Lower lobe of right lung (tissue), 2 donors: ENCODE measurements around the gene FUT8. TPM values are rescaled to one million over a fixed set of nuclear protein-coding genes. Genes with fewer than 3 reads are reported as not detected.

Source experiments
- ATAC-seq, 2 donors: fragments of 200-7000 bp; cut with Tn5 transposase; one replicate each; pipeline ENCODE4 v1.9.1; 2020 to 2022; ENCODE audit warnings: mild to moderate bottlenecking in 2 of 2, moderate library complexity in 2 of 2
- DNase-seq: peaks from one replicate; pipeline ENCODE4 v3.0.0-alpha.2; 2020
- H3K27ac ChIP-seq: fragments of 200-600 bp; one replicate; pipeline ENCODE4 v1.8.0; 2022
- H3K27me3 ChIP-seq: fragments of 200-600 bp; one replicate; pipeline ENCODE4 v1.8.0; 2022; ENCODE audit warnings: low read depth
- H3K36me3 ChIP-seq: fragments of 200-600 bp; one replicate; pipeline ENCODE4 v1.8.0; 2022; ENCODE audit warnings: mild to moderate bottlenecking
- H3K4me1 ChIP-seq: fragments of 200-600 bp; one replicate; pipeline ENCODE4 v1.8.0; 2022
- H3K4me3 ChIP-seq: fragments of 200-600 bp; one replicate; pipeline ENCODE4 v1.8.0; 2022; ENCODE audit warnings: mild to moderate bottlenecking
- H3K9me3 ChIP-seq: fragments of 200-600 bp; one replicate; pipeline ENCODE4 v1.8.0; 2022
- intact Hi-C: fragments of 100-400 bp; cut with DNase I; formaldehyde crosslinking; loops from one replicate; pipeline ENCODE4 v1.11.0; 2022
- total RNA-seq: library from RNA; stranded (reverse); fragmentation: NEBNext Ultra II Directional; extraction: Animal tissue kit (Norgen Biotek cat#: 25700); gene quantifications from one replicate; pipeline ENCODE4 v1.2.1, GENCODE V29; 2021
- TF ChIP-seq, protein P1 (sequence below): fragments of 200-600 bp; IDR thresholded peaks from one replicate; pipeline ENCODE4 v1.8.0; 2022; ENCODE audit warnings: antibody characterized with exemption, mild to moderate bottlenecking
- donor health status: DM: no; HTN: yes; CAD: no; lungs with severe emphysema.

FUT8 gene
- total RNA-seq, 1 donor from 2014 or later = 46.1 TPM

GRCh38 chr14:65513671-65514070, 101.1 kb downstream of the FUT8 start:
- H3K36me3 ChIP-seq = no peaks in the 10 kb centered on the region
- H3K4me3 ChIP-seq = no peak overlapping the region
- DNase-seq (no peak), ATAC-seq (no peak)
- peaks cover 5% of the 10 kb centered on the region for H3K9me3 ChIP-seq
- intact Hi-C loops = no loop called here
- no peak overlapping the region for H3K27ac ChIP-seq
- no peaks in the 10 kb centered on the region for H3K27me3 ChIP-seq
- H3K4me1 ChIP-seq = no peaks in the 10 kb centered on the region
- TF ChIP-seq, protein P1, sequence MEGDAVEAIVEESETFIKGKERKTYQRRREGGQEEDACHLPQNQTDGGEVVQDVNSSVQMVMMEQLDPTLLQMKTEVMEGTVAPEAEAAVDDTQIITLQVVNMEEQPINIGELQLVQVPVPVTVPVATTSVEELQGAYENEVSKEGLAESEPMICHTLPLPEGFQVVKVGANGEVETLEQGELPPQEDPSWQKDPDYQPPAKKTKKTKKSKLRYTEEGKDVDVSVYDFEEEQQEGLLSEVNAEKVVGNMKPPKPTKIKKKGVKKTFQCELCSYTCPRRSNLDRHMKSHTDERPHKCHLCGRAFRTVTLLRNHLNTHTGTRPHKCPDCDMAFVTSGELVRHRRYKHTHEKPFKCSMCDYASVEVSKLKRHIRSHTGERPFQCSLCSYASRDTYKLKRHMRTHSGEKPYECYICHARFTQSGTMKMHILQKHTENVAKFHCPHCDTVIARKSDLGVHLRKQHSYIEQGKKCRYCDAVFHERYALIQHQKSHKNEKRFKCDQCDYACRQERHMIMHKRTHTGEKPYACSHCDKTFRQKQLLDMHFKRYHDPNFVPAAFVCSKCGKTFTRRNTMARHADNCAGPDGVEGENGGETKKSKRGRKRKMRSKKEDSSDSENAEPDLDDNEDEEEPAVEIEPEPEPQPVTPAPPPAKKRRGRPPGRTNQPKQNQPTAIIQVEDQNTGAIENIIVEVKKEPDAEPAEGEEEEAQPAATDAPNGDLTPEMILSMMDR = no peak

DNA sequence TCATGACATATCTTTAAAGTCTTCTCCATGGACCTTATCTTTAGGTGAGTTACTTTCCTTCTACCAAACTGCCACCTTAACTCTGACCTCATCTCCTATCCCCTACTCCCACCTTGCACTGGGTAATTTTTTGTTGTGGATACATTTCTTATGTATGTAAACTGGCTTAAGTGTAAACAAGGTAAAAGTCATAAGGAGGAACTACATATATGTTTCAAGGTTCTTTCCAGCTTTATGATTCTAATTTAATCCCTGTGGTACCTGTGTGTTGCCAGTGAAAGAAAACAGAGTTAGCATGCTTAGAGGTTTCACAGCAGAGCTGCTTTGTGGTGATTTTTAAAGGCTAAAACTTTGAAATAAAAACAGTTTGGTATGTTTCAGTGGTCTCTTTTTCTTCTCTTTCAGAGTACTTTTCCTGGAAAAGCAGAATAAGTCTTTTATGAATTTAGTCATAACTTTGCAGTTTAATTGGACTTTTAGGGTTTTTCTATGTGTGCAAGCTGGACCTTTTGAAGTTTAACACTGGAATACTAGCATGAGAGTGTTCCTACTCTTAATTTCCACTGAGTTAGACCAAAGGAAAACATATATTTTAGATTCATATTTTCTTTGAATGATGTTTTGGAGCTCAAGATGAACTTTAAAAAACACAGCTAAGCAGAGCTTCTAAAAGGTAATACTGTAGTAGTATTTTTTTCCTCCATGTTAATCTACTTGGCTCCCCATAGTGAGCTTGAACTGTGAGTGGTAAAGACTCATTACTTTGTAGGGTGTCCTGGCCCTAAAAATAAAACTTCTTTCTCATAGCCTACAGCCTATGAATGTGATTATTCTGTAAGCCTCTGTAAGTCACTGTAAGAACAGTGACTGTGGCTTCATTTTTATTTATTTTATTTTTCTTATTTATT, 105.4 kb downstream of the FUT8 start:
- ATAC-seq (no peak), DNase-seq (no peak)
- H3K27ac ChIP-seq = no peak overlapping the region
- H3K9me3 ChIP-seq = no peaks in the 10 kb centered on the region
- TF ChIP-seq, protein P1 = no peak
- no peaks in the 10 kb centered on the region for H3K4me1 ChIP-seq
- no peak overlapping the region for H3K4me3 ChIP-seq
- no peaks in the 10 kb centered on the region for H3K36me3 ChIP-seq
- no peaks in the 10 kb centered on the region for H3K27me3 ChIP-seq
- intact Hi-C loops = no loop called here

DNA sequence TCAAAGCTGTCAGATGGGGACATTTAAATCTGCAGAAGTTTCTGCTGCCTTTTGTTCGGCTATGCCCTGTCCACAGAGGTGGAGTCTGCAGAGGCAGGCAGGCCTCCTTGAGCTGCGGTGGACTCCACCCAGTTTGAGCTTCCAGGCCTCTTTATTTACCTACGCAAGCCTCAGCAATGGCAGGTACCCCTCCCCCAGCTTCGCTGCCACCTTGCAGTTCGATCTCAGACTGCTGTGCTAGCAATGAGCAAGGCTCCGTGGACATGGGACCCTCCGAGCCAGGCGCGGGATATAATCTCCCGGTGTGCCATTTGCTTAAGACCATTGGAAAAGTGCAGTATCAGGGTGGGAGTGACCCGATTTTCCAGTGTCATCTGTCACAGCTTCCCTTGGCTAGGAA, 115.5 kb downstream of the FUT8 start:
- DNase-seq (no peak), ATAC-seq (no peak)
- H3K9me3 ChIP-seq = peaks cover 8% of the 10 kb centered on the region
- no peaks in the 10 kb centered on the region for H3K27me3 ChIP-seq
- no peaks in the 10 kb centered on the region for H3K4me1 ChIP-seq
- no peak overlapping the region for H3K27ac ChIP-seq
- H3K4me3 ChIP-seq = no peak overlapping the region
- TF ChIP-seq, protein P1 = no peak
- intact Hi-C loops = no loop called here
- H3K36me3 ChIP-seq = no peaks in the 10 kb centered on the region

DNA sequence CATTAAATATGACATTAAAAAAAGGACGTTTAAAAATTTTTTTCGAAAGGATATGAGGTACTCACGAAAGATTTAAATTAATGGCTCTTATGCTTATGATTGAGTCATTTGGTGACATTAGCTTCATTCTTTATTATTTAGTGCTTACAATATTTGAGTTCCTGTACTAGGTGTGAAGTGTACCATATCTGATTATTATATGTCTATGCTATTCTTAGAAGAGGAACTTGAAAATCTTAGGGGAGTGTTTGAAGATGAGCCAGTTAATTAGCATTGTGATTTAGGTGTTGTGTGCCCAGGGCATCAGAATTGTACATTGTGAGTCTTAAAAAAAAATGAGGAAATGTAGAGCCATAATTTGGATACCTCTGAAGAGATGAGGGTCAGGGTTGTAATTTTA, 118.6 kb downstream of the FUT8 start:
- TF ChIP-seq, protein P1 = no peak
- intact Hi-C loops = no loop called here
- no peaks in the 10 kb centered on the region for H3K27me3 ChIP-seq
- no peak for DNase-seq
- no peak for ATAC-seq
- H3K27ac ChIP-seq = no peak overlapping the region
- H3K36me3 ChIP-seq = no peaks in the 10 kb centered on the region
- no peak overlapping the region for H3K4me3 ChIP-seq
- H3K9me3 ChIP-seq = peaks cover 16% of the 10 kb centered on the region
- no peaks in the 10 kb centered on the region for H3K4me1 ChIP-seq

DNA sequence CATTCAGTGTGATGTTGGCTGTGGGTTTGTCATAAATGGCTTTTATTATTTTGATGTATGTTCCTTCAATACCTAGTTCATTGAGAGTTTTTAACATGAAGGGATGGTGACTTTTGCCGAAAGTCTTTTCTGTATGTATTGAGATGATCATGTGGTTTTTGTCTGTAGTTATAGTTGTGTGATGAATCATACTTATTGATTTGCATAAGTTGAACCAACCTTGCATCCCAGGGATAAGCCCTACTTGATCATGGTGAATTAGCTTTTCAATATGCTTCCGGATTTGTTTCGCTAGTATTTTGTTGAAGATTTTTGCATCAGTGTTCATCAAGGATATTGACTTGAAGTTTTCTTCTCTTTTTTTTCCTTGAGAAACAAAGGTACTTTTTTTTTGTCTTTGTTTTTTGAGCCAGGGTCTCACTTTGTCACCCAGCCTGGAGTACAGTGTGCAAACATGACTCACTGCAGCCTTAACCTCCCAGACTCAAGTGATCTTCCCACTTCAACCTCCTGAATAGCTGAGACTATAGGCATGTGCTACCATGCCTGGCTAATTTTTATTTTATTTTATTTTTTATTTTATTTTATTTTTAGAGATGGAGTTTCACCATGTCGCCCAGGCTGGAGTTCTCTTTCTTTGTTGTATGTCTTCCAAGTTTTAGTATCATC, 121.3 kb downstream of the FUT8 start:
- ATAC-seq (no peak), DNase-seq (no peak)
- TF ChIP-seq, protein P1 = no peak
- Histone ChIP-seq H3K4me3 (no peak overlapping the region), H3K27ac (no peak overlapping the region), H3K36me3 (no peaks in the 10 kb centered on the region), H3K9me3 (peaks cover 14% of the 10 kb centered on the region), H3K4me1 (no peaks in the 10 kb centered on the region), H3K27me3 (no peaks in the 10 kb centered on the region)
- intact Hi-C loops = no loop called here
